HCT116 (cell line): ENCODE results near the gene HERC2. TPM values are rescaled to one million over a fixed set of nuclear protein-coding genes. Genes with fewer than 3 reads are reported as not detected.

ENCODE experiments used
- ATAC-seq: fragments of 200-7000 bp; cut with Tn5 transposase; 2 replicates; pipeline ENCODE4 v1.9.1; 2020; ENCODE audit warnings: mild to moderate bottlenecking, moderate library complexity
- BruUV-seq: library from RNA; stranded (reverse); fragments of 400-500 nt; replicated peaks from 2 replicates; lab custom pipeline; 2021; lab: Mats Ljungman, UMichigan
- CTCF ChIA-PET: fragments of 300-600 bp; sonication (Branson Sonifier 250); formaldehyde crosslinking; loops from one replicate; lab custom pipeline; 2021; ENCODE audit warnings: antibody characterized with exemption; lab: Charles Lee
- POLR2A ChIA-PET: fragments of 300-600, 350-600 bp; sonication (Branson Sonifier 250); formaldehyde crosslinking; loops from one replicate; lab custom pipeline; 2021; ENCODE audit warnings: antibody characterized with exemption; lab: Charles Lee
- RAD21 ChIA-PET, 2 experiments: fragments of 300-600 bp; sonication (Branson Sonifier 250); formaldehyde crosslinking; loops; one replicate each; lab custom pipeline; 2023; ENCODE audit warnings: low total read pairs in 2 of 2; ENCODE audit not compliant: uncharacterized antibody in 2 of 2, unreplicated experiment in 2 of 2, low non-redundant PET in 1 of 2; lab: Charles Lee
- DNase-seq: peaks from one replicate; pipeline ENCODE4 v3.0.0-alpha.2; 2010; ENCODE audit warnings: low read depth, low spot score
- H2AFZ ChIP-seq: fragments of 200-600 bp; shearing (Covaris generic), sonication (generic); 2 replicates; pipeline ENCODE4 v1.6.1; 2017; ENCODE audit warnings: low read depth, mixed run types, mixed read lengths, antibody characterized with exemption, low read length; ENCODE audit not compliant: poor library complexity, severe bottlenecking
- H3K27ac ChIP-seq: 2 replicates; pipeline ENCODE4 v1.5.1; 2012; ENCODE audit warnings: low read depth, low read length
- H3K27me3 ChIP-seq: fragments of 200-600 bp; sonication (generic); 2 replicates; pipeline ENCODE4 v1.6.1; 2016; ENCODE audit warnings: mixed run types, low read length, mixed read lengths; ENCODE audit not compliant: insufficient read depth
- H3K36me3 ChIP-seq, 2 experiments: fragments of 200-500 bp in 1 of 2; fragments of 200-600 bp in 1 of 2; sonication (Bioruptor generic) in 1 of 2; sonication (generic) in 1 of 2; 2 replicates each; pipeline versions ENCODE4 v1.5.1 to v1.6.1; 2014 to 2016; ENCODE audit warnings: low read length in 2 of 2, inconsistent platforms in 1 of 2, mixed read lengths in 1 of 2, mixed run types in 1 of 2; ENCODE audit not compliant: insufficient read depth in 2 of 2, control insufficient read depth in 1 of 2
- H3K4me1 ChIP-seq, 2 experiments: fragments of 200-600 bp in 1 of 2; sonication (generic) in 1 of 2; 2 replicates each; pipeline versions ENCODE4 v1.5.1 to v1.6.1; 2012 to 2017; ENCODE audit warnings: low read length in 2 of 2, inconsistent platforms in 1 of 2, mild to moderate bottlenecking in 1 of 2, mixed read lengths in 1 of 2, mixed run types in 1 of 2, moderate library complexity in 1 of 2; ENCODE audit not compliant: insufficient read depth in 2 of 2, control insufficient read depth in 1 of 2
- H3K4me2 ChIP-seq: fragments of 200-600 bp; sonication (generic); 2 replicates; pipeline ENCODE4 v1.6.1; 2017; ENCODE audit warnings: mixed run types, low read length, mixed read lengths
- H3K4me3 ChIP-seq, 2 experiments: fragments of 200-600 bp in 1 of 2; sonication (generic) in 1 of 2; replicated peaks in 1 of 2; 2 replicates each; pipeline ENCODE4 v1.5.1; 2011 to 2016; ENCODE audit warnings: low read length in 2 of 2, control low read depth in 1 of 2, low read depth in 1 of 2, mild to moderate bottlenecking in 1 of 2, mixed read lengths in 1 of 2, mixed run types in 1 of 2
- H3K79me2 ChIP-seq: fragments of 200-600 bp; sonication (generic); 2 replicates; pipeline ENCODE4 v1.6.1; 2017; ENCODE audit warnings: mild to moderate bottlenecking, mixed run types, low read length, moderate library complexity, mixed read lengths; ENCODE audit not compliant: insufficient read depth
- H3K9ac ChIP-seq: fragments of 200-600 bp; sonication (generic); 2 replicates; pipeline ENCODE4 v1.6.1; 2016; ENCODE audit warnings: low read length, mixed read lengths
- H3K9me2 ChIP-seq: fragments of 200-600 bp; sonication (generic), shearing (Covaris generic); 2 replicates; pipeline ENCODE4 v1.6.1; 2017; ENCODE audit warnings: mixed run types, mild to moderate bottlenecking, moderate library complexity; ENCODE audit not compliant: insufficient read depth
- H3K9me3 ChIP-seq, 2 experiments: fragments of 200-500 bp in 1 of 2; fragments of 200-600 bp in 1 of 2; sonication (Bioruptor generic) in 1 of 2; sonication (generic) in 1 of 2; 2 replicates each; pipeline ENCODE4 v1.6.1; 2014 to 2017; ENCODE audit warnings: low read length in 2 of 2, mixed read lengths in 2 of 2, inconsistent platforms in 1 of 2, low read depth in 1 of 2, mild to moderate bottlenecking in 1 of 2, mixed run types in 1 of 2, moderate library complexity in 1 of 2; ENCODE audit not compliant: control insufficient read depth in 1 of 2, insufficient read depth in 1 of 2
- H4K20me1 ChIP-seq: fragments of 200-600 bp; sonication (generic), shearing (Covaris generic); 2 replicates; pipeline ENCODE4 v1.6.1; 2017; ENCODE audit warnings: mixed run types, mild to moderate bottlenecking, moderate library complexity; ENCODE audit not compliant: insufficient read depth
- ATF3 ChIP-seq: IDR thresholded peaks from 2 replicates; pipeline ENCODE4 v1.6.1; 2012
- CTCF ChIP-seq, 3 experiments: fragments of 200-600 bp in 1 of 3; sonication (generic) in 1 of 3; IDR thresholded peaks in 2 of 3; conservative IDR thresholded peaks in 1 of 3; 2 replicates each; pipeline ENCODE4 v1.5.1; 2012 to 2017; ENCODE audit warnings: low read depth in 2 of 3, low read length in 2 of 3, antibody characterized with exemption in 1 of 3, borderline replicate concordance in 1 of 3, control low read depth in 1 of 3, mild to moderate bottlenecking in 1 of 3, mixed read lengths in 1 of 3, mixed run types in 1 of 3, moderate library complexity in 1 of 3; ENCODE audit not compliant: insufficient read depth in 1 of 3
- ELF1 ChIP-seq: IDR thresholded peaks from 2 replicates; pipeline ENCODE4 v1.6.1; 2012; ENCODE audit warnings: low read depth, borderline replicate concordance
- EZH2 ChIP-seq: fragments of 200-600 bp; sonication (generic); IDR thresholded peaks from 2 replicates; pipeline ENCODE4 v1.6.1; 2017; ENCODE audit warnings: antibody characterized with exemption, mixed run types
- EZH2phosphoT487 ChIP-seq: fragments of 200-600 bp; IDR thresholded peaks from 2 replicates; pipeline ENCODE4 v1.6.1; 2018; ENCODE audit warnings: antibody characterized with exemption, borderline replicate concordance
- JUND ChIP-seq: IDR thresholded peaks from 2 replicates; pipeline ENCODE4 v1.6.1; 2012
- POLR2A ChIP-seq: IDR thresholded peaks from 2 replicates; pipeline ENCODE4 v1.7.0; 2011; ENCODE audit warnings: borderline replicate concordance; ENCODE audit not compliant: insufficient read depth, insufficient read length; ENCODE audit errors: extremely low read depth
- RAD21 ChIP-seq: IDR thresholded peaks from 2 replicates; pipeline ENCODE4 v1.6.1; 2012; ENCODE audit warnings: low read depth, mild to moderate bottlenecking
- REST ChIP-seq: IDR thresholded peaks from 2 replicates; pipeline ENCODE4 v1.6.1; 2012; ENCODE audit warnings: low read depth
- SIN3A ChIP-seq: IDR thresholded peaks from 2 replicates; pipeline ENCODE4 v1.6.1; 2012; ENCODE audit warnings: low read depth
- SP1 ChIP-seq: IDR thresholded peaks from 2 replicates; pipeline ENCODE4 v1.6.1; 2012; ENCODE audit warnings: low read depth
- SRF ChIP-seq: IDR thresholded peaks from 2 replicates; pipeline ENCODE4 v1.6.1; 2012; ENCODE audit warnings: low read depth
- YY1 ChIP-seq: IDR thresholded peaks from 2 replicates; pipeline ENCODE4 v1.6.1; 2011; ENCODE audit warnings: low read length, low read depth, moderate library complexity, mild to moderate bottlenecking; ENCODE audit not compliant: insufficient replicate concordance; ENCODE audit errors: extremely low read depth
- ZBTB33 ChIP-seq: IDR thresholded peaks from 2 replicates; pipeline ENCODE4 v1.6.1; 2011; ENCODE audit warnings: mild to moderate bottlenecking, low read length, moderate library complexity; ENCODE audit not compliant: insufficient replicate concordance; ENCODE audit errors: extremely low read depth
- ZFX ChIP-seq: fragments of 450-650 bp; IDR thresholded peaks from 2 replicates; pipeline ENCODE4 v1.6.1; 2017
- ZNF274 ChIP-seq: fragments of 200-500 bp; sonication (Bioruptor generic); IDR thresholded peaks from 2 replicates; pipeline ENCODE4 v1.6.1; 2014; ENCODE audit warnings: mild to moderate bottlenecking, low read depth, low read length, inconsistent platforms
- intact Hi-C: fragments of 100-400 bp; cut with micrococcal nuclease; formaldehyde crosslinking; loops from 2 replicates; pipeline ENCODE4 v1.10.0; 2022
- total RNA-seq: library from RNA; stranded (reverse); gene quantifications from one replicate; pipeline ENCODE4 v1.2.1, GENCODE V29; 2021; ENCODE audit not compliant: unreplicated experiment

HERC2 gene
- total RNA-seq, 1 experiment from 2014 or later: 55.5 TPM

GRCh38 chr15:28167042-28167441 lies 154.9 kb downstream of the HERC2 start (continued):
- TF ChIP-seq ZBTB33 (no peak), ZNF274 (no peak), EZH2 (no peak), SRF (no peak)

GRCh38 chr15:28165791-28166190 lies 156.2 kb downstream of the HERC2 start:
- no peaks in the 10 kb centered on the region for H3K79me2 ChIP-seq
- no peak for DNase-seq
- no peaks in the 10 kb centered on the region for H4K20me1 ChIP-seq
- H3K4me2 ChIP-seq: no peak overlapping the region
- intact Hi-C loops: no loop called here
- peaks cover 7 to 38% of the 10 kb centered on the region in 2 experiments for H3K36me3 ChIP-seq
- no peak overlapping the region for H3K9ac ChIP-seq
- ChIA-PET POLR2A (no interaction called here), CTCF (no interaction called here), RAD21 (no interaction called here)
- no peak overlapping the region for H3K4me3 ChIP-seq
- H3K27me3 ChIP-seq: no peaks in the 10 kb centered on the region
- no peak overlapping the region for H3K27ac ChIP-seq
- no peaks in the 10 kb centered on the region for H3K4me1 ChIP-seq
- no peak for ATAC-seq
- no peaks in the 10 kb centered on the region for H3K9me3 ChIP-seq
- no TSS peak for BruUV-seq
- H2AFZ ChIP-seq: no peak overlapping the region
- H3K9me2 ChIP-seq: no peaks in the 10 kb centered on the region
- TF ChIP-seq CTCF (IDR thresholded peaks at IDR 0.05 in 2 of 3, conservative IDR thresholded peaks at IDR 0.05 in 1 of 3; ENCODE audit: borderline replicate concordance in 1 of 3, insufficient read depth in 1 of 3, low read depth in 2 of 3, low read length in 2 of 3) (no peak), EZH2phosphoT487 (no peak), ZNF274 (no peak), ELF1 (no peak), ZFX (no peak), ATF3 (no peak), POLR2A (no peak), REST (no peak), SIN3A (no peak), SP1 (no peak), EZH2 (no peak), RAD21 (no peak), SRF (no peak), JUND (no peak), ZBTB33 (no peak), YY1 (no peak)
